ENCODE results near the gene TRIM2.

- no peak for TF ChIP-seq EZH2 (IDR thresholded peaks at IDR 0.05; ENCODE audit: low read length, unreplicated experiment)
- TF ChIP-seq CTCF (conservative IDR thresholded peaks at IDR 0.05; ENCODE audit: low read depth, low read length): no peak
Measured at GRCh38 chr4:153198719-153199118, 5.5 kb upstream of the TRIM2 start.

All from PC-3 (cell line).